Measurements from ENCODE around the gene AGRN. TPM values are rescaled to one million over a fixed set of nuclear protein-coding genes. Genes with fewer than 3 reads are reported as not detected.

The AGRN gene
- total RNA-seq (100 to 1,000 TPM in 1 of 6 donors, 10 to 100 TPM in 5; 40.5 to 107 (median 64.0) TPM), polyA plus RNA-seq (100 to 1,000 TPM in 1 of 2 donors, 10 to 100 TPM in 1; 94.7 to 166 TPM)

DNA sequence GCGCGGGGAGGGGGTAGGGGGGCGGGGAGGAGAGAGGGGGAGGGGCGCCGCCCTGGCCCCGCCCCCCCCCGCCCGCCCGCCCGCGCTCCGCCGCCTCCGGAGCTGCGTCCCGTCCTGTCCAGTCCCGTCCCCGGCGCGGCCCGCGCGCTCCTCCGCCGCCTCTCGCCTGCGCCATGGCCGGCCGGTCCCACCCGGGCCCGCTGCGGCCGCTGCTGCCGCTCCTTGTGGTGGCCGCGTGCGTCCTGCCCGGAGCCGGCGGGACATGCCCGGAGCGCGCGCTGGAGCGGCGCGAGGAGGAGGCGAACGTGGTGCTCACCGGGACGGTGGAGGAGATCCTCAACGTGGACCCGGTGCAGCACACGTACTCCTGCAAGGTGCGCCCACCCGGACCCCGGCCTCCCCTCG, at the start of gene AGRN:
Gene AGRN, plus strand, starts transcription at position 121 of the 405 bp plus-strand sequence. Its CDS starts 53 bp downstream, at position 174.
- FAIRE-seq (no peak), DNase-seq (peak in 3 of 6 donors; percentile 70 to 83 (median 82)), ATAC-seq (peak; percentile 13 to 48 (median 35))
- peaks cover 0 to 8% (median 6%) of the 10 kb centered on the region in 3 donors for H3K4me1 ChIP-seq
- intact Hi-C loops (cut with DNase I): no loop called here
- no peaks in the 10 kb centered on the region for H3K27me3 ChIP-seq
- 0 to 1% methylated on average over 9 to 54 of the region's 58 CpGs for WGBS, 2 donors
- no peaks in the 10 kb centered on the region for H3K9me3 ChIP-seq
- no peaks in the 10 kb centered on the region for H3K36me3 ChIP-seq
- H3K4me3 ChIP-seq: peak within 1 kb of the TSS; percentile 40 to 80 (median 73)
- TF ChIP-seq, protein P1, sequence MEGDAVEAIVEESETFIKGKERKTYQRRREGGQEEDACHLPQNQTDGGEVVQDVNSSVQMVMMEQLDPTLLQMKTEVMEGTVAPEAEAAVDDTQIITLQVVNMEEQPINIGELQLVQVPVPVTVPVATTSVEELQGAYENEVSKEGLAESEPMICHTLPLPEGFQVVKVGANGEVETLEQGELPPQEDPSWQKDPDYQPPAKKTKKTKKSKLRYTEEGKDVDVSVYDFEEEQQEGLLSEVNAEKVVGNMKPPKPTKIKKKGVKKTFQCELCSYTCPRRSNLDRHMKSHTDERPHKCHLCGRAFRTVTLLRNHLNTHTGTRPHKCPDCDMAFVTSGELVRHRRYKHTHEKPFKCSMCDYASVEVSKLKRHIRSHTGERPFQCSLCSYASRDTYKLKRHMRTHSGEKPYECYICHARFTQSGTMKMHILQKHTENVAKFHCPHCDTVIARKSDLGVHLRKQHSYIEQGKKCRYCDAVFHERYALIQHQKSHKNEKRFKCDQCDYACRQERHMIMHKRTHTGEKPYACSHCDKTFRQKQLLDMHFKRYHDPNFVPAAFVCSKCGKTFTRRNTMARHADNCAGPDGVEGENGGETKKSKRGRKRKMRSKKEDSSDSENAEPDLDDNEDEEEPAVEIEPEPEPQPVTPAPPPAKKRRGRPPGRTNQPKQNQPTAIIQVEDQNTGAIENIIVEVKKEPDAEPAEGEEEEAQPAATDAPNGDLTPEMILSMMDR (IDR thresholded peaks at IDR 0.05): no peak
- H3K27ac ChIP-seq: peak within 1 kb of the TSS; percentile 73 to 86 (median 76)

DNA sequence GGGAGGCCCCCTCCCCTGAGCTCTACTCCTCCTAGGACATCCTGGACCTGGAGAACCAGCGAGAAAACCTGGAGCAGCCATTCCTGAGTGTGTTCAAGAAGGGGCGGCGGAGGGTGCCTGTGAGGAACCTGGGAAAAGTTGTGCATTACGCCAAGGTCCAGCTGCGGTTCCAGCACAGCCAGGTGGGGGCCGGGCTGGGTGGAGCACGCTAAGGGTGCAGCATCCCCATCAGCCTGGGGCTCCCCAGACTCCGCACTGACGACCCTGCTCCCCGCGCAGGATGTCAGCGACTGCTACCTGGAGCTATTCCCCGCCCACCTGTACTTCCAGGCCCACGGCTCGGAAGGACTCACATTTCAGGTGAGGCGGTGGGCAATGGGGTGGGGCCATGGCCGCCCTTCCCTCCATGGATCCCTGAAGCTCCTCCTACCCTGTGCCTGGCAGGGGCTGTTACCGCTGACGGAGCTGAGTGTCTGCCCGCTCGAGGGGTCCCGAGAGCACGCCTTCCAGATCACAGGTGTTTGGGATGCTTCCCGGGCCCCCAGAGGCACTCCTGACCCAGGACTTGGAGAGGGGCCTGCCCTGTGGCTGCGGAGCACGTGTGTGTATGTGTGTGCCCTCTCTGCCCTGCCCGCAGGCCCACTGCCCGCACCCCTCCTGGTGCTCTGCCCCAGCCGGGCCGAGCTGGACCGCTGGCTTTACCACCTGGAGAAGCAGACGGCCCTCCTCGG, 49.5 kb upstream of the AGRN start:
- H3K36me3 ChIP-seq: no peaks in the 10 kb centered on the region
- ATAC-seq: no peak
- WGBS, 2 donors: 15 to 19% methylated on average over 28 to 33 of the region's 33 CpGs
- peaks cover 0 to 9% (median 0%) of the 10 kb centered on the region in 3 donors for H3K4me1 ChIP-seq
- intact Hi-C loops (cut with DNase I): loop anchor here in 1 of 3 donors (5.0 kb wide), 1 partner anchor 68 kb away; no protein-coding TSS in a partner anchor
- DNase-seq: peak in 1 of 6 donors; percentile 66
- no peaks in the 10 kb centered on the region for H3K9me3 ChIP-seq
- H3K4me3 ChIP-seq: no peak overlapping the region
- FAIRE-seq: no peak
- peaks cover 0 to 17% (median 3%) of the 10 kb centered on the region in 4 donors for H3K27me3 ChIP-seq
- no peak overlapping the region for H3K27ac ChIP-seq
- TF ChIP-seq, protein P1 (IDR thresholded peaks at IDR 0.05): no peak

DNA sequence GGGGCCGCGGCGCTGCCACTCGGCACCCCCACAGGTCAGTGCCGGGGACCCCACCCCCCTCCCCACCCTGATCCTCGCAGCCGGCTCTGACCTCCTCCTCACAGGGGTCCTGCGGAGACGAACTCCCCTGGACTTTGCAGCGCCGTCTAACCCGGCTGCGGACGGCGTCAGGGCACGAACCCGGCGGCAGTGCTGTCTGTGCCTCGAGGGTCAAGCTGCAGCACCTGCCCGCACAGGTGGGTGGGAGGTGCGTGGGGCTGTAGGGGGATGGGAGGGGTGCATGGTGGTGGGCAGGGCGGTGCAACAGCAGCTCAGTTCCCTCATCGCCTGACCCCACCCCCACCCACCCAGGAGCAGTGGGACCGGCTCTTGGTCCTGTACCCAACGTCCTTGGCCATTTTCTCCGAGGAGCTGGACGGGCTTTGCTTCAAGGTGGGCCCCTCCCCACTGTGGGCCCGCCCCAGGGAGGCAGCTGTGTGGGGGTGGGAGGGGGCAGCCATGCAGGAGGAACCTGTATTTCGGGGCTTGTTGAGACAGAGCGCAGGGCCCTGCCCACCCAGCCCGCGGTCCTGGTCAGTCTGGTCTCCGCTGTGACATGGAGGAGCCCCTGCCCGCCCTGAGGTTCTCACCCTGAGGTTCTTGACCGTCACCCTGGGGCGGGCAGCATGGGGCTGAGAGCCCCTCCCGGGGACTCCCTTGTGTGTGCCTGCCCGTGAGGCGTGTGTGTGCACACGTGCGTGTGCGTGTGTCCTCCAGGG, 48.8 kb upstream of the AGRN start:
- Histone ChIP-seq H3K9me3 (no peaks in the 10 kb centered on the region), H3K27me3 (peaks cover 0 to 17% (median 3%) of the 10 kb centered on the region in 4 donors), H3K4me3 (no peak overlapping the region), H3K4me1 (peaks cover 0 to 5% (median 0%) of the 10 kb centered on the region in 3 donors), H3K36me3 (no peaks in the 10 kb centered on the region), H3K27ac (no peak overlapping the region)
- 17% methylated on average over 38 to 42 of the region's 42 CpGs for WGBS, 2 donors
- intact Hi-C loops (cut with DNase I): loop anchor here in 1 of 3 donors (5.0 kb wide), 1 partner anchor 69 kb away; no protein-coding TSS in a partner anchor
- peak in 1 of 6 donors; percentile 74 for DNase-seq
- FAIRE-seq: no peak
- TF ChIP-seq, protein P1 (IDR thresholded peaks at IDR 0.05): no peak
- no peak for ATAC-seq

DNA sequence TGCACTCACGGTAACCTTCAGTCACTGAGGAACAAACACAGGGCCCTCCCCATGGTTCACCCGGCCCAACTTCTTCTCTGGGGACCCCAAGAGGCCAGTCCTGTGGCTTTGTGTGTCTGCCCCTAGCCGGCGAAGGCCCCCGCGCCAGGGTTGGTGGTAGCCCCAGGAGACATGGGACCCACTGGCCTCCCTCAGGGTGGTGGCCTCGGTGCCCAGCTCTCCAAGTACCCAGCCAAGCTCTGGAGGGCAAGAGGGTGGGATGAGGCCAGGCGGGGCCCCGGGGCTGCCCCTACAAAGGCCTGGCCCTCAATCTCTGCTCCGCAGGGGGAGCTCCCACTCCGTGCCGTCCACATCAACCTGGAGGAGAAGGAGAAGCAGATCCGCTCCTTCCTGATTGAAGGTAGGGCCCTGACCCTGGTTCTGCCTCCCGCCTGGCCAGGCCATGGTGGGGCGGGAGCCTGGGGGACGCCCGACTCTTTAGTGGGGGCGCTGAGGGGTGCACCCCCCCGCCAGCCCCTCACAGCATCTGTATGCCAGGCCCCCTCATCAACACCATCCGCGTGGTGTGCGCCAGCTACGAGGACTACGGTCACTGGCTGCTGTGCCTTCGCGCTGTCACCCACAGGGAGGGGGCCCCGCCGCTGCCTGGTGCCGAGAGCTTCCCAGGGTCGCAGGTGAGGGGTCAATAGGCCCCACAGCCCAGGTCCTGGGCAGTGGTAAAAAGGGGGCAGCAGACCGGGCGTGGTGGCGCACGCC, 48.0 kb upstream of the AGRN start:
- DNase-seq: peak in 1 of 6 donors; percentile 70
- no peak for ATAC-seq
- no peak for FAIRE-seq
- Histone ChIP-seq H3K27me3 (peaks cover 0 to 17% (median 3%) of the 10 kb centered on the region in 4 donors), H3K4me1 (peaks cover 0 to 5% (median 0%) of the 10 kb centered on the region in 3 donors), H3K27ac (no peak overlapping the region), H3K36me3 (no peaks in the 10 kb centered on the region), H3K9me3 (no peaks in the 10 kb centered on the region), H3K4me3 (no peak overlapping the region)
- 57 to 69% methylated on average over 33 to 34 of the region's 34 CpGs for WGBS, 2 donors
- TF ChIP-seq, protein P1 (IDR thresholded peaks at IDR 0.05): no peak
- intact Hi-C loops (cut with DNase I): loop anchor here in 1 of 3 donors (5.0 kb wide), 1 partner anchor 70 kb away; no protein-coding TSS in a partner anchor

Data from pancreas (tissue), 10 donors.